ENCODE data around the gene SGCB.

The SGCB gene

GRCh38 chr4:52017814-52018213 is 20.3 kb downstream of the SGCB start:
- no peaks in the 10 kb centered on the region for H3K27me3 ChIP-seq (ENCODE audit: insufficient read depth, low read length)
- H3K9ac ChIP-seq (ENCODE audit: low read depth, low read length): no peak overlapping the region
- H3K9me3 ChIP-seq (ENCODE audit: insufficient read depth, low read depth, low read length): no peaks in the 10 kb centered on the region
- no peaks in the 10 kb centered on the region; the same call in 1 of the 2 replicates for H3K4me1 ChIP-seq (ENCODE audit: insufficient read depth, low read length)
- peaks cover 9% of the 10 kb centered on the region for H3K36me3 ChIP-seq (ENCODE audit: insufficient read depth, low read depth, low read length)
- H3K4me3 ChIP-seq (ENCODE audit: low read length): no peak overlapping the region
- no peak overlapping the region for H3K27ac ChIP-seq (ENCODE audit: low read length)

- Histone ChIP-seq H3K9ac (ENCODE audit: low read depth, low read length) (no peak overlapping the region), H3K9me3 (ENCODE audit: insufficient read depth, low read depth, low read length) (no peaks in the 10 kb centered on the region), H3K36me3 (ENCODE audit: insufficient read depth, low read depth, low read length) (peaks cover under 1% of the 10 kb centered on the region; the same call in 1 of the 2 replicates), H3K27me3 (ENCODE audit: insufficient read depth, low read length) (no peaks in the 10 kb centered on the region), H3K4me3 (ENCODE audit: low read length) (no peak overlapping the region), H3K4me1 (ENCODE audit: insufficient read depth, low read length) (no peaks in the 10 kb centered on the region; the same call in 1 of the 2 replicates), H3K27ac (ENCODE audit: low read length) (no peak overlapping the region)
Measured at GRCh38 chr4:52016981-52017380, 21.1 kb downstream of the SGCB start.

GRCh38 chr4:52015366-52015765 is 22.7 kb downstream of the SGCB start:
- Histone ChIP-seq H3K27ac (ENCODE audit: low read length) (no peak overlapping the region), H3K36me3 (ENCODE audit: insufficient read depth, low read depth, low read length) (no peaks in the 10 kb centered on the region), H3K9ac (ENCODE audit: low read depth, low read length) (0 out of 2 replicates have a peak overlapping the region, but pooled peaks have one; percentile 0), H3K9me3 (ENCODE audit: insufficient read depth, low read depth, low read length) (no peaks in the 10 kb centered on the region), H3K4me3 (ENCODE audit: low read length) (no peak overlapping the region), H3K4me1 (ENCODE audit: insufficient read depth, low read length) (no peaks in the 10 kb centered on the region; the same call in 1 of the 2 replicates), H3K27me3 (ENCODE audit: insufficient read depth, low read length) (no peaks in the 10 kb centered on the region)

GRCh38 chr4:52014903-52015302 is 23.2 kb downstream of the SGCB start:
- Histone ChIP-seq H3K27me3 (ENCODE audit: insufficient read depth, low read length) (no peaks in the 10 kb centered on the region), H3K9ac (ENCODE audit: low read depth, low read length) (0 out of 2 replicates have a peak overlapping the region, but pooled peaks have one; percentile 0), H3K9me3 (ENCODE audit: insufficient read depth, low read depth, low read length) (no peaks in the 10 kb centered on the region), H3K4me1 (ENCODE audit: insufficient read depth, low read length) (no peaks in the 10 kb centered on the region; the same call in 1 of the 2 replicates), H3K36me3 (ENCODE audit: insufficient read depth, low read depth, low read length) (no peaks in the 10 kb centered on the region), H3K27ac (ENCODE audit: low read length) (no peak overlapping the region), H3K4me3 (ENCODE audit: low read length) (no peak overlapping the region)

- Histone ChIP-seq H3K36me3 (ENCODE audit: insufficient read depth, low read depth, low read length) (no peaks in the 10 kb centered on the region), H3K4me1 (ENCODE audit: insufficient read depth, low read length) (peaks cover 4% of the 10 kb centered on the region; the same call in 1 of the 2 replicates), H3K9me3 (ENCODE audit: insufficient read depth, low read depth, low read length) (no peaks in the 10 kb centered on the region), H3K9ac (ENCODE audit: low read depth, low read length) (no peak overlapping the region), H3K4me3 (ENCODE audit: low read length) (no peak overlapping the region), H3K27ac (ENCODE audit: low read length) (no peak overlapping the region), H3K27me3 (ENCODE audit: insufficient read depth, low read length) (no peaks in the 10 kb centered on the region)
Measured at GRCh38 chr4:52012651-52013050, 25.4 kb downstream of the SGCB start.

- H3K9ac ChIP-seq (ENCODE audit: low read depth, low read length): no peak overlapping the region
- H3K9me3 ChIP-seq (ENCODE audit: insufficient read depth, low read depth, low read length): no peaks in the 10 kb centered on the region
- no peak overlapping the region for H3K4me3 ChIP-seq (ENCODE audit: low read length)
- peaks cover 4% of the 10 kb centered on the region; the same call in 1 of the 2 replicates for H3K4me1 ChIP-seq (ENCODE audit: insufficient read depth, low read length)
- no peaks in the 10 kb centered on the region for H3K36me3 ChIP-seq (ENCODE audit: insufficient read depth, low read depth, low read length)
- H3K27me3 ChIP-seq (ENCODE audit: insufficient read depth, low read length): no peaks in the 10 kb centered on the region
- H3K27ac ChIP-seq (ENCODE audit: low read length): no peak overlapping the region
Measured at GRCh38 chr4:52010986-52011385, 27.1 kb downstream of the SGCB start.

- H3K4me3 ChIP-seq (ENCODE audit: low read length): no peak overlapping the region
- no peaks in the 10 kb centered on the region for H3K9me3 ChIP-seq (ENCODE audit: insufficient read depth, low read depth, low read length)
- H3K36me3 ChIP-seq (ENCODE audit: insufficient read depth, low read depth, low read length): no peaks in the 10 kb centered on the region
- no peaks in the 10 kb centered on the region for H3K27me3 ChIP-seq (ENCODE audit: insufficient read depth, low read length)
- H3K4me1 ChIP-seq (ENCODE audit: insufficient read depth, low read length): peaks cover 4% of the 10 kb centered on the region; the same call in 1 of the 2 replicates
- H3K27ac ChIP-seq (ENCODE audit: low read length): no peak overlapping the region
- no peak overlapping the region for H3K9ac ChIP-seq (ENCODE audit: low read depth, low read length)
Measured at GRCh38 chr4:52006887-52007286, 31.2 kb downstream of the SGCB start.

- Histone ChIP-seq H3K27me3 (ENCODE audit: insufficient read depth, low read length) (no peaks in the 10 kb centered on the region), H3K9ac (ENCODE audit: low read depth, low read length) (no peak overlapping the region), H3K4me1 (ENCODE audit: insufficient read depth, low read length) (peaks cover 4% of the 10 kb centered on the region; the same call in 1 of the 2 replicates), H3K36me3 (ENCODE audit: insufficient read depth, low read depth, low read length) (no peaks in the 10 kb centered on the region), H3K9me3 (ENCODE audit: insufficient read depth, low read depth, low read length) (no peaks in the 10 kb centered on the region), H3K4me3 (ENCODE audit: low read length) (no peak overlapping the region), H3K27ac (ENCODE audit: low read length) (no peak overlapping the region)
Measured at GRCh38 chr4:52005604-52006273, 32.4 kb downstream of the SGCB start.

- Histone ChIP-seq H3K4me1 (ENCODE audit: insufficient read depth, low read length) (peaks cover 4% of the 10 kb centered on the region; the same call in 1 of the 2 replicates), H3K27me3 (ENCODE audit: insufficient read depth, low read length) (no peaks in the 10 kb centered on the region), H3K9me3 (ENCODE audit: insufficient read depth, low read depth, low read length) (no peaks in the 10 kb centered on the region), H3K4me3 (ENCODE audit: low read length) (no peak overlapping the region), H3K27ac (ENCODE audit: low read length) (no peak overlapping the region), H3K9ac (ENCODE audit: low read depth, low read length) (no peak overlapping the region), H3K36me3 (ENCODE audit: insufficient read depth, low read depth, low read length) (no peaks in the 10 kb centered on the region)
Measured at GRCh38 chr4:52004414-52004813, 33.7 kb downstream of the SGCB start.

GRCh38 chr4:52001616-52002015 is 36.5 kb downstream of the SGCB start:
- no peak overlapping the region for H3K27ac ChIP-seq (ENCODE audit: low read length)
- no peaks in the 10 kb centered on the region for H3K9me3 ChIP-seq (ENCODE audit: insufficient read depth, low read depth, low read length)
- peaks cover 3% of the 10 kb centered on the region; the same call in 1 of the 2 replicates for H3K4me1 ChIP-seq (ENCODE audit: insufficient read depth, low read length)
- H3K9ac ChIP-seq (ENCODE audit: low read depth, low read length): no peak overlapping the region
- H3K36me3 ChIP-seq (ENCODE audit: insufficient read depth, low read depth, low read length): no peaks in the 10 kb centered on the region
- H3K4me3 ChIP-seq (ENCODE audit: low read length): no peak overlapping the region
- H3K27me3 ChIP-seq (ENCODE audit: insufficient read depth, low read length): no peaks in the 10 kb centered on the region

GRCh38 chr4:51999250-51999649 is 38.8 kb downstream of the SGCB start:
- H3K9ac ChIP-seq (ENCODE audit: low read depth, low read length): no peak overlapping the region

GRCh38 chr4:51998837-51999236 is 39.3 kb downstream of the SGCB start:
- Histone ChIP-seq H3K27ac (ENCODE audit: low read length) (no peak overlapping the region), H3K4me3 (ENCODE audit: low read length) (no peak overlapping the region), H3K36me3 (ENCODE audit: insufficient read depth, low read depth, low read length) (no peaks in the 10 kb centered on the region), H3K27me3 (ENCODE audit: insufficient read depth, low read length) (no peaks in the 10 kb centered on the region), H3K9me3 (ENCODE audit: insufficient read depth, low read depth, low read length) (no peaks in the 10 kb centered on the region), H3K4me1 (ENCODE audit: insufficient read depth, low read length) (peaks cover 3% of the 10 kb centered on the region; the same call in 1 of the 2 replicates), H3K9ac (ENCODE audit: low read depth, low read length) (no peak overlapping the region)

More at GRCh38 chr4:51999250-51999649, 38.8 kb downstream of the SGCB start:
- Histone ChIP-seq H3K36me3 (ENCODE audit: insufficient read depth, low read depth, low read length) (no peaks in the 10 kb centered on the region), H3K27me3 (ENCODE audit: insufficient read depth, low read length) (no peaks in the 10 kb centered on the region), H3K9me3 (ENCODE audit: insufficient read depth, low read depth, low read length) (no peaks in the 10 kb centered on the region), H3K27ac (ENCODE audit: low read length) (no peak overlapping the region), H3K4me3 (ENCODE audit: low read length) (no peak overlapping the region), H3K4me1 (ENCODE audit: insufficient read depth, low read length) (peaks cover 3% of the 10 kb centered on the region; the same call in 1 of the 2 replicates)

Data from iPS-20b (cell line).